ENCODE results near the gene CCDC38.

DNA sequence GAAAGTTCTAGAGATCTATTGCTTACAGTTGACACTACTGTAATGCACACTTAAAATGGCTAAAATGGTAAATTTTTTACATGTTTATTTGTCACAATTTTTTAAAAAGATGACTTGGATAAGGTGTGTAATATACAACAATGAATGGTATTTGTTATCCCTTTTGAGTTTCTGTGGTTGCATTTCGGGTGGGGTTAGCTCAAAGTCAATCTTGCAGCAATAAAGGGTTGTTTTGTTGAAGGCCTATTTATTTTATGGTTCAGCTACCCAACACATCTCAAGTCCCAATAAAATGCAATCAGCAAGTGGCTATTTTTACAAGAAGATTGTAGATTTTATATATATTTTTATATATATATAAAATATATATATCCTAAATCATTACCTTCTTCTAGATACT, 61.5 kb downstream of the CCDC38 start:
- TF ChIP-seq, protein P1, sequence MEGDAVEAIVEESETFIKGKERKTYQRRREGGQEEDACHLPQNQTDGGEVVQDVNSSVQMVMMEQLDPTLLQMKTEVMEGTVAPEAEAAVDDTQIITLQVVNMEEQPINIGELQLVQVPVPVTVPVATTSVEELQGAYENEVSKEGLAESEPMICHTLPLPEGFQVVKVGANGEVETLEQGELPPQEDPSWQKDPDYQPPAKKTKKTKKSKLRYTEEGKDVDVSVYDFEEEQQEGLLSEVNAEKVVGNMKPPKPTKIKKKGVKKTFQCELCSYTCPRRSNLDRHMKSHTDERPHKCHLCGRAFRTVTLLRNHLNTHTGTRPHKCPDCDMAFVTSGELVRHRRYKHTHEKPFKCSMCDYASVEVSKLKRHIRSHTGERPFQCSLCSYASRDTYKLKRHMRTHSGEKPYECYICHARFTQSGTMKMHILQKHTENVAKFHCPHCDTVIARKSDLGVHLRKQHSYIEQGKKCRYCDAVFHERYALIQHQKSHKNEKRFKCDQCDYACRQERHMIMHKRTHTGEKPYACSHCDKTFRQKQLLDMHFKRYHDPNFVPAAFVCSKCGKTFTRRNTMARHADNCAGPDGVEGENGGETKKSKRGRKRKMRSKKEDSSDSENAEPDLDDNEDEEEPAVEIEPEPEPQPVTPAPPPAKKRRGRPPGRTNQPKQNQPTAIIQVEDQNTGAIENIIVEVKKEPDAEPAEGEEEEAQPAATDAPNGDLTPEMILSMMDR (IDR thresholded peaks at IDR 0.05; ENCODE audit: poor library complexity, severe bottlenecking): no peak
- TF ChIP-seq, protein P2, sequence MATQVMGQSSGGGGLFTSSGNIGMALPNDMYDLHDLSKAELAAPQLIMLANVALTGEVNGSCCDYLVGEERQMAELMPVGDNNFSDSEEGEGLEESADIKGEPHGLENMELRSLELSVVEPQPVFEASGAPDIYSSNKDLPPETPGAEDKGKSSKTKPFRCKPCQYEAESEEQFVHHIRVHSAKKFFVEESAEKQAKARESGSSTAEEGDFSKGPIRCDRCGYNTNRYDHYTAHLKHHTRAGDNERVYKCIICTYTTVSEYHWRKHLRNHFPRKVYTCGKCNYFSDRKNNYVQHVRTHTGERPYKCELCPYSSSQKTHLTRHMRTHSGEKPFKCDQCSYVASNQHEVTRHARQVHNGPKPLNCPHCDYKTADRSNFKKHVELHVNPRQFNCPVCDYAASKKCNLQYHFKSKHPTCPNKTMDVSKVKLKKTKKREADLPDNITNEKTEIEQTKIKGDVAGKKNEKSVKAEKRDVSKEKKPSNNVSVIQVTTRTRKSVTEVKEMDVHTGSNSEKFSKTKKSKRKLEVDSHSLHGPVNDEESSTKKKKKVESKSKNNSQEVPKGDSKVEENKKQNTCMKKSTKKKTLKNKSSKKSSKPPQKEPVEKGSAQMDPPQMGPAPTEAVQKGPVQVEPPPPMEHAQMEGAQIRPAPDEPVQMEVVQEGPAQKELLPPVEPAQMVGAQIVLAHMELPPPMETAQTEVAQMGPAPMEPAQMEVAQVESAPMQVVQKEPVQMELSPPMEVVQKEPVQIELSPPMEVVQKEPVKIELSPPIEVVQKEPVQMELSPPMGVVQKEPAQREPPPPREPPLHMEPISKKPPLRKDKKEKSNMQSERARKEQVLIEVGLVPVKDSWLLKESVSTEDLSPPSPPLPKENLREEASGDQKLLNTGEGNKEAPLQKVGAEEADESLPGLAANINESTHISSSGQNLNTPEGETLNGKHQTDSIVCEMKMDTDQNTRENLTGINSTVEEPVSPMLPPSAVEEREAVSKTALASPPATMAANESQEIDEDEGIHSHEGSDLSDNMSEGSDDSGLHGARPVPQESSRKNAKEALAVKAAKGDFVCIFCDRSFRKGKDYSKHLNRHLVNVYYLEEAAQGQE (IDR thresholded peaks at IDR 0.05; ENCODE audit: borderline replicate concordance): no peak
- TF ChIP-seq POLR2AphosphoS5 (IDR thresholded peaks at IDR 0.05): no peak
- TF ChIP-seq RAD21 (conservative IDR thresholded peaks at IDR 0.05): no peak
- TF ChIP-seq MXI1 (conservative IDR thresholded peaks at IDR 0.05; ENCODE audit: poor library complexity, severe bottlenecking): no peak
- no peak for TF ChIP-seq TAF1 (IDR thresholded peaks at IDR 0.05; ENCODE audit: low read depth)

Data from neural cell (in vitro differentiated cells).